Measurements from ENCODE around the gene SLC1A1.

DNA sequence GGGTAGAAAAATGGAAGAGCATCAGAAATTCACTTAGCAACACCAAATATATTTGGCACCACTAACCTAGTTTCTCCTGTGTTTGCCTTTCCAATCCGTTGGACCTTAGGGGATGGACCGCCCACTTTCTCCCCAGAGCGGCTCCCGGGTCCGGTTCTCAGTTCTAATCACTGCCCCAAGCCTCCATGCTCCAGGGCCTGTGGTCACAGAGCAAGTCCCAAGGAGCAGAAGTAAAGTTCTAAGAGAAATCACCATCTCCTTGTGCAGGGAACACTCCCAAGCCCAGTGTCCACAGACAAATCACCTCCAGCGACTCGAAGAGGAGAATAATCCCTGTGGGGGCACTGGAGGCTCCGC, 728 bp upstream of the SLC1A1 start:
- TF ChIP-seq ZBTB7A (IDR thresholded peaks at IDR 0.05; ENCODE audit: low read depth): no peak
- no peak for TF ChIP-seq RAD21 (IDR thresholded peaks at IDR 0.05; ENCODE audit: low read depth)
- TF ChIP-seq, protein P1, sequence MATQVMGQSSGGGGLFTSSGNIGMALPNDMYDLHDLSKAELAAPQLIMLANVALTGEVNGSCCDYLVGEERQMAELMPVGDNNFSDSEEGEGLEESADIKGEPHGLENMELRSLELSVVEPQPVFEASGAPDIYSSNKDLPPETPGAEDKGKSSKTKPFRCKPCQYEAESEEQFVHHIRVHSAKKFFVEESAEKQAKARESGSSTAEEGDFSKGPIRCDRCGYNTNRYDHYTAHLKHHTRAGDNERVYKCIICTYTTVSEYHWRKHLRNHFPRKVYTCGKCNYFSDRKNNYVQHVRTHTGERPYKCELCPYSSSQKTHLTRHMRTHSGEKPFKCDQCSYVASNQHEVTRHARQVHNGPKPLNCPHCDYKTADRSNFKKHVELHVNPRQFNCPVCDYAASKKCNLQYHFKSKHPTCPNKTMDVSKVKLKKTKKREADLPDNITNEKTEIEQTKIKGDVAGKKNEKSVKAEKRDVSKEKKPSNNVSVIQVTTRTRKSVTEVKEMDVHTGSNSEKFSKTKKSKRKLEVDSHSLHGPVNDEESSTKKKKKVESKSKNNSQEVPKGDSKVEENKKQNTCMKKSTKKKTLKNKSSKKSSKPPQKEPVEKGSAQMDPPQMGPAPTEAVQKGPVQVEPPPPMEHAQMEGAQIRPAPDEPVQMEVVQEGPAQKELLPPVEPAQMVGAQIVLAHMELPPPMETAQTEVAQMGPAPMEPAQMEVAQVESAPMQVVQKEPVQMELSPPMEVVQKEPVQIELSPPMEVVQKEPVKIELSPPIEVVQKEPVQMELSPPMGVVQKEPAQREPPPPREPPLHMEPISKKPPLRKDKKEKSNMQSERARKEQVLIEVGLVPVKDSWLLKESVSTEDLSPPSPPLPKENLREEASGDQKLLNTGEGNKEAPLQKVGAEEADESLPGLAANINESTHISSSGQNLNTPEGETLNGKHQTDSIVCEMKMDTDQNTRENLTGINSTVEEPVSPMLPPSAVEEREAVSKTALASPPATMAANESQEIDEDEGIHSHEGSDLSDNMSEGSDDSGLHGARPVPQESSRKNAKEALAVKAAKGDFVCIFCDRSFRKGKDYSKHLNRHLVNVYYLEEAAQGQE (IDR thresholded peaks at IDR 0.05; ENCODE audit: low read depth): no peak

All from Ishikawa (cell line).